ENCODE results near the gene PLEKHG7.

PLEKHG7 gene

DNA sequence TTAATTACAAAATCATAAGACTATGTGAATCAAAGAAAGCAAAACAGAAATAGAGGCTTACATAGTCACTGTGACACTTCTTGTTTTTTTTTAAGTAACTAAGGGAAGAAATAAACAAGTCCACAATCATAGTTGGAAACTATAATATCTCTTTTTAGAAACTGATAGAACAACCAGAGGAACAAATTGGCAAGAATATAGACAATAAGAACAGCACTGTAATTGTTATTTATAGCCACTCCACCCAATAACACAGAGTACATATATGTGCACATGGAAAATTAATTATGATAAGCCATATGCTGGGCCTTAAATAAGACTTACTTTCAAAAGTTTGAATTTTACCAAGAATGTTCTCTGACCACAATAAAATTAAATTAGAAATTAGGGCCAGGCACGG, 101.1 kb downstream of the PLEKHG7 start:
- no peak for DNase-seq (ENCODE audit: low read depth in 2 of 2)

DNA sequence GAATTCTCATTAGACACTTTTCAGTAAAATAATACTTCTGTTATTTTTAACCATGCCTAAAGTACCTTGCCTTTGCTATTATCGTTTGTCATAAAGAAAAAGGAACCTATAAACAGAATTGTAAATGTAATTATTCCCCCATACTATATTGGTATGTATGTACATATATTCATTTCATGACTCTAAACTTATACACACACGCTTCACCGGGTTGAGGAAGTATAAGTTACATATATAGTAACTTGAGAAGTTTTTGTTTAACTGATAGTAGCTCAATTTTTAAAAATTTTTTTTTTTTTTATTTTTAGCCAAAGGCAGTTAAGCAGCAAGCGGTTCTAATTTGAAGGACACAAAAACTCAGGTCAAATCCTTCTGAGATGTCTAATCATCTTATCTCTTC, 107.6 kb downstream of the PLEKHG7 start:
- no peak for DNase-seq (ENCODE audit: low read depth in 2 of 2)

DNA sequence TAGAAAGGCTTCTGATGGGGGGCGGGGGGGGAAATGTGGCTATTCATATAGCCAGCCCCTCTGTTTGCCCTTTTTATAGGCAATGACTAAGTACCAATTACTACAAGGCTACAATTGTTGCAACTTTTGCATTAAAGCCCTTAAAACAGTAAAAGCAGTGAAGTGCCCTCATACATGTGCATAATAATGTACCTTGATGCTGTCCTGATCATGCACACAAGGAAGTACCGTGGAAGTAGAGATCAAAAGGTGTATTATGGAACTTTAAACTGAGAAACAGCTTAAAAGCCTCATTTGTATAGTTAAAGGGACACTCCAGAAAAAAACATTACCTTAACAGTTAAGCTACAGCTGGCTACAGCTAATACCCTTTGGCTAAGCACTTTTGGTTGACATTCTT, 111.8 kb downstream of the PLEKHG7 start:
- DNase-seq (ENCODE audit: low read depth in 2 of 2) = no peak

GRCh38 chr12:92821142-92821541, 118.4 kb downstream of the PLEKHG7 start:
- DNase-seq (ENCODE audit: low read depth in 2 of 2) = no peak

Data from stimulated activated CD4-positive, alpha-beta T cell treated with anti-CD3 and anti-CD28 coated beads, Interleukin-4, amount 100 ng/mL, for 48 hours (primary cell).